PC-3 (cell line): ENCODE data around the gene MYH10. TPM values are rescaled to one million over a fixed set of nuclear protein-coding genes. Genes with fewer than 3 reads are reported as not detected.

ENCODE experiments used
- ATAC-seq: fragments of 200-7000 bp; cut with Tn5 transposase; 2 replicates; pipeline ENCODE4 v1.9.1; 2020; ENCODE audit warnings: mild to moderate bottlenecking, moderate library complexity
- BruUV-seq: library from RNA; stranded (reverse); fragments of 400-500 nt; replicated peaks from 2 replicates; lab custom pipeline; 2021; lab: Mats Ljungman, UMichigan
- CTCF ChIA-PET: fragments of 300-600 bp; sonication (Branson Sonifier 250); formaldehyde crosslinking; loops from one replicate; lab custom pipeline; 2022; ENCODE audit warnings: antibody characterized with exemption; lab: Charles Lee
- POLR2A ChIA-PET: fragments of 300-600 bp; sonication (Branson Sonifier 250); formaldehyde crosslinking; loops from one replicate; lab custom pipeline; 2022; ENCODE audit warnings: antibody characterized with exemption; ENCODE audit not compliant: unreplicated experiment; lab: Charles Lee
- DNase-seq: peaks from one replicate; pipeline ENCODE4 v3.0.0-alpha.2; 2015
- H2AFZ ChIP-seq: fragments of 300-600 bp; sonication (generic); 2 replicates; pipeline ENCODE4 v1.6.0; 2016; ENCODE audit warnings: antibody characterized with exemption, low read length
- H3F3A ChIP-seq: fragments of 300-600 bp; sonication (generic); one replicate; pipeline ENCODE4 v1.6.0; 2017; ENCODE audit warnings: antibody characterized with exemption, low read length, control low read depth, mild to moderate bottlenecking; ENCODE audit not compliant: unreplicated experiment
- H3K27ac ChIP-seq: fragments of 300-600 bp; sonication (generic); 2 replicates; pipeline ENCODE4 v1.5.1; 2016; ENCODE audit warnings: mild to moderate bottlenecking, low read length
- H3K27me3 ChIP-seq: fragments of 300-600 bp; sonication (generic); 2 replicates; pipeline ENCODE4 v1.6.1; 2016; ENCODE audit warnings: low read length, mixed read lengths
- H3K36me3 ChIP-seq: fragments of 300-600 bp; sonication (generic); 2 replicates; pipeline ENCODE4 v1.6.1; 2016; ENCODE audit warnings: low read depth, mixed run types, low read length, mixed read lengths
- H3K4me1 ChIP-seq: fragments of 300-600 bp; sonication (generic); 2 replicates; pipeline ENCODE4 v1.5.1; 2016; ENCODE audit warnings: low read length; ENCODE audit not compliant: insufficient read depth
- H3K4me2 ChIP-seq: fragments of 300-600 bp; sonication (generic); 2 replicates; pipeline ENCODE4 v1.6.0; 2016; ENCODE audit warnings: low read length
- H3K4me3 ChIP-seq: fragments of 300-600 bp; sonication (generic); 2 replicates; pipeline ENCODE4 v1.5.1; 2016; ENCODE audit warnings: mild to moderate bottlenecking, low read length, mixed read lengths
- H3K79me2 ChIP-seq: fragments of 300-600 bp; sonication (generic); 2 replicates; pipeline ENCODE4 v1.6.1; 2017; ENCODE audit warnings: low read length, mixed read lengths
- H3K9ac ChIP-seq: fragments of 300-600 bp; sonication (generic); 2 replicates; pipeline ENCODE4 v1.6.0; 2016; ENCODE audit warnings: mild to moderate bottlenecking, low read length
- H3K9me2 ChIP-seq: fragments of 300-600 bp; sonication (generic); replicated peaks from 2 replicates; pipeline ENCODE4 v1.6.1; 2016; ENCODE audit warnings: mixed run types, low read length, mixed read lengths
- H3K9me3 ChIP-seq: fragments of 300-600 bp; sonication (generic); 2 replicates; pipeline ENCODE4 v1.6.1; 2016; ENCODE audit warnings: low read length, mixed read lengths
- H4K20me1 ChIP-seq: fragments of 300-600 bp; sonication (generic); 2 replicates; pipeline ENCODE4 v1.6.1; 2016; ENCODE audit warnings: low read length, mixed read lengths
- EZH2 ChIP-seq: fragments of 300-600 bp; sonication (generic); IDR thresholded peaks from one replicate; pipeline ENCODE4 v1.6.1; 2017; ENCODE audit warnings: antibody characterized with exemption, mild to moderate bottlenecking, low read length; ENCODE audit not compliant: unreplicated experiment
- EZH2phosphoT487 ChIP-seq: fragments of 300-600 bp; sonication (generic); IDR thresholded peaks from 2 replicates; pipeline ENCODE4 v1.6.1; 2018; ENCODE audit warnings: mild to moderate bottlenecking, antibody characterized with exemption, low read length, borderline replicate concordance
- intact Hi-C: fragments of 100-400 bp; cut with micrococcal nuclease; formaldehyde crosslinking; loops from 2 replicates; pipeline ENCODE4 v1.9.0; 2023
- total RNA-seq: library from RNA; depleted of rRNA; stranded (reverse); fragments of >200 nt; gene quantifications from 2 replicates; pipeline ENCODE4 v1.2.3, GENCODE V29; 2014
- TF ChIP-seq, protein P1 (sequence below): fragments of 300-600 bp; sonication (generic); conservative IDR thresholded peaks from 2 replicates; pipeline ENCODE4 v1.5.1; 2017; ENCODE audit warnings: antibody characterized with exemption, low read depth, mild to moderate bottlenecking, low read length

The MYH10 gene
- total RNA-seq, 1 experiment from 2014 or later, result 44.6 TPM

GRCh38 chr17:8629371-8630226 lies 926 bp downstream of the MYH10 start:
- Histone ChIP-seq H3F3A (no peaks in the 10 kb centered on the region), H2AFZ (peak overlapping the region; percentile 85), H3K27ac (no peak overlapping the region), H3K9me2 (no peaks in the 10 kb centered on the region), H3K4me3 (peak overlapping the region; percentile 91), H3K36me3 (no peaks in the 10 kb centered on the region), H3K9ac (peak overlapping the region; percentile 70), H3K4me2 (peak overlapping the region; percentile 97), H4K20me1 (no peaks in the 10 kb centered on the region), H3K79me2 (peaks cover 29% of the 10 kb centered on the region), H3K9me3 (no peaks in the 10 kb centered on the region), H3K27me3 (no peaks in the 10 kb centered on the region), H3K4me1 (peaks cover 11% of the 10 kb centered on the region)
- intact Hi-C loops, result loop anchor here (2.0 to 10.0 kb wide), 2 partner anchors 27 to 55 kb away; no protein-coding TSS in a partner anchor
- TF ChIP-seq EZH2 (no peak), EZH2phosphoT487 (no peak)
- TF ChIP-seq, protein P1, sequence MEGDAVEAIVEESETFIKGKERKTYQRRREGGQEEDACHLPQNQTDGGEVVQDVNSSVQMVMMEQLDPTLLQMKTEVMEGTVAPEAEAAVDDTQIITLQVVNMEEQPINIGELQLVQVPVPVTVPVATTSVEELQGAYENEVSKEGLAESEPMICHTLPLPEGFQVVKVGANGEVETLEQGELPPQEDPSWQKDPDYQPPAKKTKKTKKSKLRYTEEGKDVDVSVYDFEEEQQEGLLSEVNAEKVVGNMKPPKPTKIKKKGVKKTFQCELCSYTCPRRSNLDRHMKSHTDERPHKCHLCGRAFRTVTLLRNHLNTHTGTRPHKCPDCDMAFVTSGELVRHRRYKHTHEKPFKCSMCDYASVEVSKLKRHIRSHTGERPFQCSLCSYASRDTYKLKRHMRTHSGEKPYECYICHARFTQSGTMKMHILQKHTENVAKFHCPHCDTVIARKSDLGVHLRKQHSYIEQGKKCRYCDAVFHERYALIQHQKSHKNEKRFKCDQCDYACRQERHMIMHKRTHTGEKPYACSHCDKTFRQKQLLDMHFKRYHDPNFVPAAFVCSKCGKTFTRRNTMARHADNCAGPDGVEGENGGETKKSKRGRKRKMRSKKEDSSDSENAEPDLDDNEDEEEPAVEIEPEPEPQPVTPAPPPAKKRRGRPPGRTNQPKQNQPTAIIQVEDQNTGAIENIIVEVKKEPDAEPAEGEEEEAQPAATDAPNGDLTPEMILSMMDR, result no peak
- ChIA-PET POLR2A (no interaction called here), CTCF (interaction anchor here (0.7 kb wide), 1 partner anchor 54 kb away, joined by 3 read pairs; no protein-coding TSS in a partner anchor)
- ATAC-seq (no peak), DNase-seq (no peak)
- BruUV-seq, result no TSS peak

GRCh38 chr17:8628609-8629169 lies 1.8 kb downstream of the MYH10 start:
- peak overlapping the region; percentile 97 for H3K4me2 ChIP-seq
- H3F3A ChIP-seq, result no peaks in the 10 kb centered on the region
- ATAC-seq (no peak), DNase-seq (no peak)
- POLR2A ChIA-PET, result no interaction called here
- no TSS peak for BruUV-seq
- no peak overlapping the region for H3K27ac ChIP-seq
- H3K79me2 ChIP-seq, result peaks cover 29% of the 10 kb centered on the region
- H3K9me3 ChIP-seq, result no peaks in the 10 kb centered on the region
- H2AFZ ChIP-seq, result no peak overlapping the region; the same call in 1 of the 2 replicates
- H4K20me1 ChIP-seq, result no peaks in the 10 kb centered on the region
- no peaks in the 10 kb centered on the region for H3K36me3 ChIP-seq
- intact Hi-C loops, result loop anchor here (2.0 kb wide), 1 partner anchor 26 kb away; no protein-coding TSS in a partner anchor
- no peaks in the 10 kb centered on the region for H3K9me2 ChIP-seq
- CTCF ChIA-PET, result no interaction called here
- H3K27me3 ChIP-seq, result no peaks in the 10 kb centered on the region
- H3K4me3 ChIP-seq, result peak overlapping the region; percentile 50; the same call in 1 of the 2 replicates
- H3K9ac ChIP-seq, result no peak overlapping the region
- TF ChIP-seq EZH2phosphoT487, result no peak
- H3K4me1 ChIP-seq, result peaks cover 11% of the 10 kb centered on the region

- POLR2A ChIA-PET, result no interaction called here
Observed at GRCh38 chr17:8628172-8628571, 2.4 kb downstream of the MYH10 start.

More at GRCh38 chr17:8628172-8628571, 2.4 kb downstream of the MYH10 start:
- Histone ChIP-seq H3K9ac (no peak overlapping the region), H3K4me1 (peaks cover 11% of the 10 kb centered on the region), H3K36me3 (no peaks in the 10 kb centered on the region), H3K27me3 (no peaks in the 10 kb centered on the region), H3K27ac (no peak overlapping the region), H3K79me2 (peaks cover 29% of the 10 kb centered on the region), H3K4me3 (0 out of 2 replicates have a peak overlapping the region, but pooled peaks have one; percentile 50), H3K9me3 (no peaks in the 10 kb centered on the region), H3K4me2 (peak overlapping the region; percentile 97; the same call in 1 of the 2 replicates), H3F3A (no peaks in the 10 kb centered on the region), H3K9me2 (no peaks in the 10 kb centered on the region), H4K20me1 (no peaks in the 10 kb centered on the region), H2AFZ (no peak overlapping the region)
- no TSS peak for BruUV-seq
- TF ChIP-seq EZH2, result no peak
- no peak for TF ChIP-seq EZH2phosphoT487
- TF ChIP-seq, protein P1, result no peak
- intact Hi-C loops, result loop anchor here (2.0 kb wide), 1 partner anchor 25 kb away; no protein-coding TSS in a partner anchor
- no peak for DNase-seq
- CTCF ChIA-PET, result no interaction called here
- ATAC-seq, result no peak
